HG02571 (cell line): ENCODE measurements around the gene TEX53.

Experiments used
- ATAC-seq: cut with Tn5 transposase; IDR thresholded peaks from one replicate; pipeline ENCODE4 v1.9.1; 2021; ENCODE audit warnings: mild to moderate bottlenecking, moderate library complexity; ENCODE audit not compliant: unreplicated experiment

Gene TEX53

GRCh38 chr9:114607671-114608524, 49.7 kb downstream of the TEX53 start:
- ATAC-seq = peak; percentile 33

DNA sequence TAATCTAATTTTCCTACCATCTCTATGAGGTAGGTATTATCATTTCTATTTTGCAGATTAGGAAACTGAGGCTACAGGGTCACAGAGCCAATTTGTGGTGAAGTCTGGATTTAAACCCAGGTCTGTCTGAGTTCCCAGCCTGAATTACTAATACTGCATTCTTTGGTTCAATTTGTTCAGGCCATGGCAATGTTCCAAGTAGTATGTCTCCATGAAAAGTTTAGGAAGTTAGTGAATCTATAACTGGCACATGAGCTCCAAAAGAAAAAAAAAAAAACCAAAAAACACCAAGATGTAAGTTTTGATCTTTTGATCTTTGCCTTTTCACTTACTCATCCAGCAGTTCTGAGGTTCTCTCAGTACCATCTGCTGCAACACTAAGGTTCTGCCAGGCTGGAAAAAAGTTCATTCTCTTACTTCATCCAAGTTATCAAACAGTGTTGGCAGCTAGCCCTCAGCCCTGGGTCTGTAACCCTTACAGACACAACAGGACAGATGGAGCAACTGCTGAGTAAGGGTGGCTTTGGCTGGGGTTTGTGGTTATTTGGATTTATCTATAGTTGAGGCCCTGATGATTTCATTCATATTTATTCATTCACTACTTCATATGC, 50.9 kb downstream of the TEX53 start:
- no peak for ATAC-seq
